Activated CD8-positive, alpha-beta T cell treated with anti-CD3 and anti-CD28 coated beads for 36 hours (primary cell): ENCODE data around the gene MPDZ. TPM values are rescaled to one million over a fixed set of nuclear protein-coding genes. Genes with fewer than 3 reads are reported as not detected.

ENCODE experiments used
- ATAC-seq: fragments of 200-7000 bp; cut with Tn5 transposase; one replicate; pipeline ENCODE4 v1.10.0; 2021; ENCODE audit warnings: mild to moderate bottlenecking, moderate library complexity
- CTCF ChIA-PET: fragments of 350-600 bp; sonication (Branson Sonifier 250); formaldehyde crosslinking; loops from one replicate; lab custom pipeline; 2021; ENCODE audit warnings: antibody characterized with exemption; lab: Charles Lee
- POLR2A ChIA-PET: fragments of 350-600 bp; sonication (Branson Sonifier 250); formaldehyde crosslinking; loops from one replicate; lab custom pipeline; 2021; ENCODE audit warnings: antibody characterized with exemption; lab: Charles Lee
- DNase-seq: peaks from one replicate; pipeline ENCODE4 v3.0.0-alpha.2; 2020
- H3K27ac Mint-ChIP-seq: one replicate; pipeline ENCODE4 v1.8.0; 2021; ENCODE audit warnings: mild to moderate bottlenecking, mixed read lengths
- H3K27me3 Mint-ChIP-seq: one replicate; pipeline ENCODE4 v1.8.0; 2021; ENCODE audit warnings: mixed read lengths
- H3K36me3 Mint-ChIP-seq: one replicate; pipeline ENCODE4 v1.8.0; 2021; ENCODE audit warnings: low read depth, mixed read lengths
- H3K4me1 Mint-ChIP-seq: one replicate; pipeline ENCODE4 v1.8.0; 2021; ENCODE audit warnings: low read depth, mixed read lengths
- H3K4me3 Mint-ChIP-seq: one replicate; pipeline ENCODE4 v1.8.0; 2021; ENCODE audit warnings: mild to moderate bottlenecking, moderate library complexity, mixed read lengths
- H3K9me3 Mint-ChIP-seq: one replicate; pipeline ENCODE4 v1.8.0; 2021; ENCODE audit warnings: mixed read lengths
- intact Hi-C: fragments of 100-400 bp; cut with micrococcal nuclease; formaldehyde crosslinking; loops from one replicate; pipeline ENCODE4 v1.10.0; 2022
- total RNA-seq, 2 experiments: library from RNA; stranded (reverse); gene quantifications; one replicate each; pipeline ENCODE4 v1.2.3, GENCODE V29; 2021
- TF ChIP-seq, protein P1 (sequence below): fragments of 200-600 bp; IDR thresholded peaks from one replicate; pipeline ENCODE4 v1.8.0; 2022; ENCODE audit warnings: antibody characterized with exemption, mild to moderate bottlenecking

The MPDZ gene
- total RNA-seq, 2 experiments from 2014 or later: not detected

DNA sequence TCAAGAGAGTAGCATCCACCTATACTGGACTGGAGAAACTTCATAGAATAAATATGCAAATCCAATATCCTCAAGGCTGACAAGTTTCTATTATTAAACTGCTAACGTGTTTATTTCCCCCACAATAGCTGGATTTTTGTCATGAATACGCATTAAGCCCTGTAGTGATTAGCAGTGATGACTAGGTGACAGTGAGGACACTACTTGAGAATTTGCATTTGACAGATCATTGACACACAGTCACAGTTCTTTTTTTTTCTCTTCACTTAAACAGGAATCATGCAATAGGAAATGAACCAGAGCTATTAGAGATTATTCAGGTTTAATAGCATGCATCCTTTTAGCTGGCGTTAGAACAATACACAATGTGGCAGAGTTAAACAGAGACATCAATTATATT lies 35.3 kb downstream of the MPDZ start:
- no peak for DNase-seq
- no peak overlapping the region for H3K27ac Mint-ChIP-seq
- TF ChIP-seq, protein P1, sequence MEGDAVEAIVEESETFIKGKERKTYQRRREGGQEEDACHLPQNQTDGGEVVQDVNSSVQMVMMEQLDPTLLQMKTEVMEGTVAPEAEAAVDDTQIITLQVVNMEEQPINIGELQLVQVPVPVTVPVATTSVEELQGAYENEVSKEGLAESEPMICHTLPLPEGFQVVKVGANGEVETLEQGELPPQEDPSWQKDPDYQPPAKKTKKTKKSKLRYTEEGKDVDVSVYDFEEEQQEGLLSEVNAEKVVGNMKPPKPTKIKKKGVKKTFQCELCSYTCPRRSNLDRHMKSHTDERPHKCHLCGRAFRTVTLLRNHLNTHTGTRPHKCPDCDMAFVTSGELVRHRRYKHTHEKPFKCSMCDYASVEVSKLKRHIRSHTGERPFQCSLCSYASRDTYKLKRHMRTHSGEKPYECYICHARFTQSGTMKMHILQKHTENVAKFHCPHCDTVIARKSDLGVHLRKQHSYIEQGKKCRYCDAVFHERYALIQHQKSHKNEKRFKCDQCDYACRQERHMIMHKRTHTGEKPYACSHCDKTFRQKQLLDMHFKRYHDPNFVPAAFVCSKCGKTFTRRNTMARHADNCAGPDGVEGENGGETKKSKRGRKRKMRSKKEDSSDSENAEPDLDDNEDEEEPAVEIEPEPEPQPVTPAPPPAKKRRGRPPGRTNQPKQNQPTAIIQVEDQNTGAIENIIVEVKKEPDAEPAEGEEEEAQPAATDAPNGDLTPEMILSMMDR: no peak
- intact Hi-C loops: no loop called here
- H3K9me3 Mint-ChIP-seq: no peaks in the 10 kb centered on the region
- no peaks in the 10 kb centered on the region for H3K36me3 Mint-ChIP-seq
- H3K27me3 Mint-ChIP-seq: no peaks in the 10 kb centered on the region
- no peak for ATAC-seq
- ChIA-PET CTCF (no interaction called here), POLR2A (no interaction called here)
- H3K4me1 Mint-ChIP-seq: no peaks in the 10 kb centered on the region
- H3K4me3 Mint-ChIP-seq: no peak overlapping the region

DNA sequence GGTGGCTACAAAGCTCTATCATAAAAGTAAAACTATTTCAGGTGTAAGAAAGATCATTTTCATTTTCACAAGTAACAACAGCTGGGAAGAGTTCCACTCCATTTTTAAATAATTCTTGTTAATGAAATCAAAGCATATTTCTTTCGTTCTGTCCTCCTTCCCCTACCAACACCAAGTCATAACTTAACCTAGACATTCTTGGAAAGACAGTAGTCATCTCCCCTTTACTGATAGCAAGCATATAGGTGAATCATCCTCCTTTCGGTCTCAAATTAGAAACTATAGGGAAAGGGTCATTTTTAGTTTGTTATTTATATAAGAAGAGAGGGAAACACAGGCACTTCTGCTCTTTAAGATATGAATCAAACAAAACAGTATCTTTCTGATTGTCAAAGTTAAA lies 38.2 kb downstream of the MPDZ start:
- Mint-ChIP-seq H3K4me1 (no peaks in the 10 kb centered on the region), H3K4me3 (no peak overlapping the region), H3K36me3 (no peaks in the 10 kb centered on the region), H3K27ac (no peak overlapping the region), H3K9me3 (no peaks in the 10 kb centered on the region), H3K27me3 (no peaks in the 10 kb centered on the region)
- TF ChIP-seq, protein P1: no peak
- no peak for ATAC-seq
- intact Hi-C loops: no loop called here
- DNase-seq: no peak
- ChIA-PET CTCF (no interaction called here), POLR2A (no interaction called here)

DNA sequence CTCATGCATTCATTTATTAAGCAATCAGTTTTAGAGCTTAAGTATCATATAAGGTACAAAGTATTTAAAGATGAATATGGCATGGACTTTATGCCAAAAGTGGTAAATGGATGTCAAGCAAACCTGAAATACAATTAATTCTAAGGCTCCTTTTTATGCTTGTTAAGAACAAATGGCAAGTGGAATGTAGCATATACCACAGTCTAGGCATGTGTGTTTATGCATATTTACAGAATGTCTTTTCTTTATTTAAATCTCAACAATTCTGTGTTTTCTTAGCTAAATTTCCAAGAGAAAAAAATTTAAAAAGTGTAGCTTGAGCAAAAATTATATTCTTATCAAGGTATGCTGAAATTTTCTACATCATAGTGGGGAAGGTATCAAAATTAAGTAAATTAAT lies 39.8 kb downstream of the MPDZ start:
- H3K36me3 Mint-ChIP-seq: no peaks in the 10 kb centered on the region
- ATAC-seq: no peak
- no peak overlapping the region for H3K27ac Mint-ChIP-seq
- CTCF ChIA-PET: no interaction called here
- intact Hi-C loops: no loop called here
- no peaks in the 10 kb centered on the region for H3K4me1 Mint-ChIP-seq
- TF ChIP-seq, protein P1: no peak
- no peak overlapping the region for H3K4me3 Mint-ChIP-seq
- POLR2A ChIA-PET: interaction anchor here (1.1 kb wide), 1 partner anchor 26 kb away, joined by 5 read pairs; no protein-coding TSS in a partner anchor
- DNase-seq: no peak
- H3K9me3 Mint-ChIP-seq: no peaks in the 10 kb centered on the region
- no peaks in the 10 kb centered on the region for H3K27me3 Mint-ChIP-seq

DNA sequence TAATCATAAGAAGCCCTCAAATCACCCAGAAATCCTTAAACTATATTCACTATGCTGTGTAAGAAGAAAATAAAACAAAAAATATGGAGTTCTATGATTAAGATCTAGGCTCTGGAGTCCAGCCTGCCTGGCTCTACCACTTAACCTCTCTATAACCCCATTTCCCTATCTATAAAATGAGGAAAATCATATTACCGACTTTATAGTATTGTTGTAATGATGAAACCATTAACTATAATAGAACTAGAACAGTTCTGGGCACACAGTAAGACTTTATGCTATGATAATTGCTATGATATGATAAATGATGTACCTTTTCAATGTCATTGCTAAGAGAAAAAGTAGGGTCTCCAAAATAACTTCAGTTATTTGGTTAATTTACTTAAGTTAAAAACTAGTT lies 40.3 kb downstream of the MPDZ start:
- Mint-ChIP-seq H3K4me1 (no peaks in the 10 kb centered on the region), H3K27ac (no peak overlapping the region), H3K27me3 (no peaks in the 10 kb centered on the region), H3K9me3 (no peaks in the 10 kb centered on the region), H3K36me3 (no peaks in the 10 kb centered on the region), H3K4me3 (no peak overlapping the region)
- TF ChIP-seq, protein P1: no peak
- ATAC-seq (no peak), DNase-seq (no peak)
- intact Hi-C loops: no loop called here
- ChIA-PET POLR2A (interaction anchor here (1.1 kb wide), 1 partner anchor 26 kb away, joined by 5 read pairs; no protein-coding TSS in a partner anchor), CTCF (no interaction called here)

DNA sequence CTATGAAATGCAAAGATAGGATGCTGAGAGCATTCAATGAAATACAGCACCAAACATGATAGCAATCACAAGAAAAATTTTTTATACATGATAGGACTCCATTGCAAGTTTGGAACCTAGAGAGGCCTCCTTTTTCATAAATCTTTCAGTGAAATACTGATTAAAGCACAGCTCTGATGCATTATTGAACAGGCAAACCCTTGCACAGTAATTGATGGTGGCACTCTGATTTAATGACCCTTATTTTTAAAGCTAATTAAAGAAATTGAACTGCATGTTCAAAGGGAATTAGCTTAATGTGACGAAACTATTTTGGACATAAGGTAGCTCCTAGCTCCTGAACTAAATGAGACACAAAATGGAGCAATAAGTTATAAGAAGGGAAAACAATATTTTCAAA lies 44.6 kb downstream of the MPDZ start:
- CTCF ChIA-PET: no interaction called here
- H3K9me3 Mint-ChIP-seq: peaks cover 3% of the 10 kb centered on the region
- intact Hi-C loops: no loop called here
- DNase-seq (no peak), ATAC-seq (no peak)
- H3K36me3 Mint-ChIP-seq: no peaks in the 10 kb centered on the region
- no peak overlapping the region for H3K4me3 Mint-ChIP-seq
- no peak overlapping the region for H3K27ac Mint-ChIP-seq
- H3K4me1 Mint-ChIP-seq: no peaks in the 10 kb centered on the region
- H3K27me3 Mint-ChIP-seq: no peaks in the 10 kb centered on the region
- TF ChIP-seq, protein P1: no peak
- POLR2A ChIA-PET: no interaction called here
